ENCODE data around the gene TXNL1.

Gene TXNL1

GRCh38 chr18:56652802-56653201 is 14.4 kb upstream of the TXNL1 start:
- FAIRE-seq = no peak
- no peak for TF ChIP-seq CTCF (IDR thresholded peaks at IDR 0.05; ENCODE audit: insufficient read depth, missing control alignments)
- DNase-seq (ENCODE audit: insufficient read length, low spot score) = no peak

- peak; percentile 98 for FAIRE-seq
- no peak for TF ChIP-seq CTCF (IDR thresholded peaks at IDR 0.05; ENCODE audit: insufficient read depth, missing control alignments)
- DNase-seq (ENCODE audit: insufficient read length, low spot score) = no peak
These were observed 13.3 kb upstream of the TXNL1 start for GRCh38 chr18:56651771-56652092.

- FAIRE-seq = peak; percentile 100
- peak; percentile 67 for DNase-seq (ENCODE audit: insufficient read length, low spot score)
- TF ChIP-seq CTCF (IDR thresholded peaks at IDR 0.05; ENCODE audit: insufficient read depth, missing control alignments) = peak; percentile 26
These were observed 12.8 kb upstream of the TXNL1 start, which contains the start of gene WDR7 for GRCh38 chr18:56650944-56651770. WDR7 (plus strand) TSS chr18:56651359; CDS start chr18:56672516, 21,157 bp downstream.

- DNase-seq (ENCODE audit: insufficient read length, low spot score) = no peak
- FAIRE-seq = no peak
- TF ChIP-seq CTCF (IDR thresholded peaks at IDR 0.05; ENCODE audit: insufficient read depth, missing control alignments) = no peak
These were observed 11.6 kb upstream of the TXNL1 start for GRCh38 chr18:56649996-56650395.

- peak; percentile 98 for FAIRE-seq
- no peak for TF ChIP-seq CTCF (IDR thresholded peaks at IDR 0.05; ENCODE audit: insufficient read depth, missing control alignments)
- DNase-seq (ENCODE audit: insufficient read length, low spot score) = no peak
These were observed 9.8 kb upstream of the TXNL1 start for GRCh38 chr18:56647951-56648893.

GRCh38 chr18:56647071-56647470 is 8.7 kb upstream of the TXNL1 start:
- FAIRE-seq = peak; percentile 97
- no peak for DNase-seq (ENCODE audit: insufficient read length, low spot score)
- TF ChIP-seq CTCF (IDR thresholded peaks at IDR 0.05; ENCODE audit: insufficient read depth, missing control alignments) = no peak
